Suprapubic skin (tissue), 4 donors: Measurements from ENCODE around the gene LPP. TPM values are rescaled to one million over a fixed set of nuclear protein-coding genes. Genes with fewer than 3 reads are reported as not detected.

Experiments used
- DNase-seq, 2 donors: peaks; one replicate each; pipeline ENCODE4 v3.0.0-alpha.2; 2019; ENCODE audit warnings: low spot score in 2 of 2
- H3K27ac ChIP-seq: fragments of 200-600 bp; sonication (generic); one replicate; pipeline ENCODE4 v1.5.1; 2019
- H3K27me3 ChIP-seq: fragments of 200-600 bp; sonication (generic); one replicate; pipeline ENCODE4 v1.5.1; 2019
- H3K36me3 ChIP-seq: fragments of 200-600 bp; sonication (generic); one replicate; pipeline ENCODE4 v1.5.1; 2019
- H3K4me1 ChIP-seq: fragments of 200-600 bp; sonication (generic); one replicate; pipeline ENCODE4 v1.5.1; 2019
- H3K4me3 ChIP-seq: fragments of 200-600 bp; sonication (generic); one replicate; pipeline ENCODE4 v1.5.1; 2019; ENCODE audit warnings: mild to moderate bottlenecking
- H3K9me3 ChIP-seq: fragments of 200-600 bp; sonication (generic); one replicate; pipeline ENCODE4 v1.5.1; 2019
- CTCF ChIP-seq, 2 donors: fragments of 200-600 bp in 1 of 2; fragments of 450-650 bp in 1 of 2; sonication (generic) in 1 of 2; IDR thresholded peaks; one replicate each; pipeline ENCODE4 v1.5.1; 2016 to 2019; ENCODE audit warnings: antibody characterized with exemption in 2 of 2, mild to moderate bottlenecking in 1 of 2, moderate library complexity in 1 of 2
- EP300 ChIP-seq: sonication (generic); formaldehyde crosslinking; IDR thresholded peaks from one replicate; pipeline ENCODE4 v1.6.1; 2017; ENCODE audit warnings: antibody characterized with exemption
- POLR2A ChIP-seq, 2 donors: fragments of 450-650 bp; IDR thresholded peaks; one replicate each; pipeline ENCODE4 v1.6.1; 2017; ENCODE audit warnings: antibody characterized with exemption in 2 of 2, mild to moderate bottlenecking in 2 of 2, moderate library complexity in 2 of 2
- POLR2AphosphoS5 ChIP-seq, 3 donors: sonication (generic); formaldehyde crosslinking; IDR thresholded peaks; one replicate each; pipeline ENCODE4 v1.6.1; 2017; ENCODE audit warnings: antibody characterized with exemption in 3 of 3
- WGBS: methylation state at CpG from one replicate; pipeline ENCODE4 v1.1.5; 2018; 5-methylcytosine and 5-hydroxymethylcytosine counted together
- total RNA-seq, 4 donors: library from RNA; depleted of rRNA; stranded (reverse); fragments of >200 nt; gene quantifications; one replicate each; pipeline ENCODE4 v1.1.0, GENCODE V29; 2016

Gene LPP
- total RNA-seq, 4 donors from 2014 or later, result 56.8 to 127 (median 84.2) TPM

DNA sequence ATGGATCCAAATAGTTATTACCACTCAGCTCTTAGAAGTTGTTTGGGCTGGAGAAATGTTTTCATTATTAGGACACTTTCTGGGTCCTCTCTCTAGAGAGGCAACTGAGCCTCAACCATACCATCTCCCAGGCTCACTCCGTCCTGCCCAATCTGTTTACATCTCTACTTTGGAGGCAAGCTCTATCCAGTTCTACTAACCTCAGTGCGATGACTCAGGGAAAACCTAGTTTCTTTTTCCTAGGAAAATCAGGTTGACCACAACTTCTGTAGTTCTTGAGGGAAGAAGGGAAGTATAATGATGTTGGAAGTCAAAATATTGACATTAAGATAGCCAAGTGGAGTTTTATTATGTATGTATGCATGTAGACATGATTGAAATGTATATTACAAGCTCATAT lies 40.4 kb downstream of the LPP start:
- no peak overlapping the region for H3K27ac ChIP-seq
- TF ChIP-seq POLR2A (IDR thresholded peaks at IDR 0.05), result no peak
- TF ChIP-seq EP300, result no peak
- no peak for TF ChIP-seq POLR2AphosphoS5 (IDR thresholded peaks at IDR 0.05)
- TF ChIP-seq CTCF (IDR thresholded peaks at IDR 0.05), result no peak

DNA sequence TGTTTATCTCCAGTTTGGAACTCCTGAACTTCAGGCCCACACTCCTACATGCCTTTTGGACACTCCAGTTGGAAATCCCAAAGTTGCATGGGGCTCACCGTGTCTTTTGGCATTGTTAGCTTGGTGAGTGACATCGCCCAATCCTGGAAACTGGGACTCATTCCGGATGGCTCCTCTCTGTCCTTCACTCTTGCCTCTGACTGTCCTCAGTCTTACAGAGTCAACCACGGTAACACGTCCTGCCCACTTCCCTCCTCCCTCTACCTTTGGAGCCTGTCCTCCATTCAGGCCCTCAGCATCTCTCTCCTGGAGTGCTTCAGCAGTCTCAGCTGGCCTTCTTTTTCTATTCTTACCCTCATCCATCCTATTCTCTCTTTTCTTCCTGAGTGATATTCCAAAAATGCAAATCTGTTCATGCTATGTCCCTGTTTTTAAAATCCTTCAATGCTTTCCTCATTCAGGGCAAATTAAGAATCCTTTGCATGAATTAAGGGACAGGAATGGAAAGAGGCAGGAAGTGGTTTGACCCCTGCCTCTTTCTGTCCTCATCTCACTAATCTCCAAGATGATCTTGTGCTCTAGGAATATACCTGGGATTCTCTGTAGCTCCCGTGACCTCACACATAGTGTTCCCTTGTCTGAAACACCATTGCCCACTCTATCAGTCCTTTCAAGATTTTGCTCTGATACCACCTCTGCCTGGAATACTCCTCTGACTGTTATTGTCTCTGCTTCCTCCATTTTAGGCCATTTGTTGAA lies 42.5 kb downstream of the LPP start:
- TF ChIP-seq CTCF (IDR thresholded peaks at IDR 0.05) (no peak), POLR2AphosphoS5 (IDR thresholded peaks at IDR 0.05) (no peak), POLR2A (IDR thresholded peaks at IDR 0.05) (no peak), EP300 (no peak)
- WGBS, result 92% methylated on average over 6 of the region's 6 CpGs
- H3K27ac ChIP-seq, result no peak overlapping the region

More for the DNA sequence above, 40.4 kb downstream of the LPP start:
- Histone ChIP-seq H3K4me3 (no peak overlapping the region), H3K9me3 (no peaks in the 10 kb centered on the region), H3K36me3 (no peaks in the 10 kb centered on the region), H3K27me3 (no peaks in the 10 kb centered on the region), H3K4me1 (no peaks in the 10 kb centered on the region)
- no peak for DNase-seq
- 89% methylated on average over 2 of the region's 2 CpGs for WGBS

DNA sequence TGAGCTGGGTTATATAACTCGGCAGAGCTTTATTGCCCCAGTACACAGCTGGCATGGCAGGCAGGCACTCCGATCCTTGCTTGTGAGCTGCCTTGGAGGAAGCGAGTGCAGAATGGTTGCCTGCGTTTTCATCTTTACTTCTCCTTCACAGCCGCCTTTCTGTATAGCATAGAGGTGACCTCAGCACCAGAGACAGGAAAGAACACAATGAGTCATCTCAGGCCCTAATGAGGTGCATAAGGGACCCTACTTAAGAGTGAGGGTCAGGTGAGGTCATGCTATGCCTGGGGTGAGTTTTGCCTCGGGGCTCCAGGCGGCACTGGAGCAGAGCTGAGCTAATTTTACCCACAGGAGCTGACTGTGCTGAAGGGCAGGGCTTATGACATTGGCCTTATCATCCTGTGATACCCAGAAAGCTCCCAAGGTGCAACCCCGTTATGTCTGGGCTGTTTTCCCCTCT lies 43.5 kb downstream of the LPP start:
- TF ChIP-seq POLR2AphosphoS5 (IDR thresholded peaks at IDR 0.05), result no peak
- no peak for TF ChIP-seq CTCF (IDR thresholded peaks at IDR 0.05)
- no peak for TF ChIP-seq EP300
- no peak for TF ChIP-seq POLR2A (IDR thresholded peaks at IDR 0.05)
- Histone ChIP-seq H3K27ac (no peak overlapping the region), H3K4me3 (no peak overlapping the region), H3K27me3 (no peaks in the 10 kb centered on the region), H3K9me3 (no peaks in the 10 kb centered on the region), H3K4me1 (no peaks in the 10 kb centered on the region), H3K36me3 (no peaks in the 10 kb centered on the region)
- DNase-seq, result peak in 1 of 2 donors; percentile 57
- 83% methylated on average over 8 of the region's 8 CpGs for WGBS

More for the DNA sequence above, 42.5 kb downstream of the LPP start:
- H3K4me1 ChIP-seq, result no peaks in the 10 kb centered on the region
- no peaks in the 10 kb centered on the region for H3K9me3 ChIP-seq
- H3K27me3 ChIP-seq, result no peaks in the 10 kb centered on the region
- H3K36me3 ChIP-seq, result no peaks in the 10 kb centered on the region
- peak in 1 of 2 donors; percentile 9 for DNase-seq
- no peak overlapping the region for H3K4me3 ChIP-seq

- Histone ChIP-seq H3K4me1 (no peaks in the 10 kb centered on the region), H3K36me3 (no peaks in the 10 kb centered on the region), H3K27me3 (no peaks in the 10 kb centered on the region), H3K27ac (no peak overlapping the region), H3K9me3 (no peaks in the 10 kb centered on the region), H3K4me3 (no peak overlapping the region)
- no peak for TF ChIP-seq EP300
- TF ChIP-seq POLR2AphosphoS5 (IDR thresholded peaks at IDR 0.05), result no peak
- TF ChIP-seq CTCF (IDR thresholded peaks at IDR 0.05), result no peak
- 89% methylated on average over 3 of the region's 3 CpGs for whole genome bisulfite sequencing
- DNase-seq, result peak in 1 of 2 donors; percentile 29
These were observed 44.0 kb downstream of the LPP start for GRCh38 chr3:188198001-188198400.

DNA sequence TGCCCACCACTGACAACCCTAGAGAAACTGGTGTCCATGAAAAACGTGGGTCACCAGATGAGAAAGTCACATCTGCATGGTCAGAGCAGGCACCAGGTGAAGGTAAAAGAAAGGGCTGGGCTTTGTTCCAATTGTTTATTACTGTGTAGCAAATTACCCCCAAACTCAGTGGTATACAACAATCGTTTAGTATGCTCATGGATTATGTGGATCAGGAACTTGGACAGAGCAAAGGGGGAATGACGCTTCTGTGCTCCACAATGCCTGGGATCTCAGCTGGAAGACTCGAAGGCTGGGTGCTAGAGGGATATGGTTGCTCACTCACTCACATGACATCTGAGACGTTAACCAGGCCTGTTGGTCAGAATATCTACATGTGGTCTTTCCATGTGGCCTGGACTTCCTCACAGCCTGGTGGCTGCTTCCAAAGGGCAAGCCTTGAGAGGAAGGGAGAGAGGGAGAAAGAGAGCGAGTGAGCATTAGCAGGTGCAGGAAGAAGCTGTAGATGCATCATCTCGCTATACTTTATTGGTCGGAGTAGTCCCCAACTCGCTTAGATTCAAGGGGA lies 44.9 kb downstream of the LPP start:
- WGBS, result 81% methylated on average over 9 of the region's 9 CpGs

More for the DNA sequence above, 44.9 kb downstream of the LPP start:
- Histone ChIP-seq H3K27me3 (no peaks in the 10 kb centered on the region), H3K9me3 (no peaks in the 10 kb centered on the region), H3K4me1 (peaks cover under 1% of the 10 kb centered on the region), H3K27ac (no peak overlapping the region), H3K4me3 (no peak overlapping the region), H3K36me3 (no peaks in the 10 kb centered on the region)
- TF ChIP-seq POLR2AphosphoS5 (IDR thresholded peaks at IDR 0.05) (no peak), CTCF (IDR thresholded peaks at IDR 0.05) (no peak), POLR2A (IDR thresholded peaks at IDR 0.05) (no peak), EP300 (no peak)
- peak in 1 of 2 donors; percentile 47 for DNase-seq
